GM21447 (cell line): ENCODE results near the gene MPRIP.

Source experiments
- ATAC-seq: cut with Tn5 transposase; IDR thresholded peaks from one replicate; pipeline ENCODE4 v1.9.1; 2021; ENCODE audit not compliant: unreplicated experiment

The MPRIP gene

DNA sequence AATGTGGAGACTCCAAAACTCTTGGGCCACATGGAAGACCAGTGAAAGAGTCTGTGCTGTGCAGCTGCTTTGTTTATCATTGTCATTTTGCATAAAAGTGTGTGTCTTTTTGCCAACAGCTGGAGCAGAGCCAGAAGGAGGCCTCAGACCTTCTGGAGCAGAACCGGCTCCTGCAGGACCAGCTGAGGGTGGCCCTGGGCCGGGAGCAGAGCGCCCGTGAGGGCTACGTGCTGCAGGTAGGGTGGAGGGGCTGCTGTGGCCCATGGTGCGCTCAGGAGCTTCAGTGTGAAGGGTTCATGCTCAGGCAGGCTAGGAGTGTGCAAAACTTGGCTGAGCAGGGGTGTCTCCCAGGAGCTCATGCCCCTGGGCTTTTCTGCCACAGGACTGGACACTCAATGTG lies 118.9 kb downstream of the MPRIP start:
- no peak for ATAC-seq

DNA sequence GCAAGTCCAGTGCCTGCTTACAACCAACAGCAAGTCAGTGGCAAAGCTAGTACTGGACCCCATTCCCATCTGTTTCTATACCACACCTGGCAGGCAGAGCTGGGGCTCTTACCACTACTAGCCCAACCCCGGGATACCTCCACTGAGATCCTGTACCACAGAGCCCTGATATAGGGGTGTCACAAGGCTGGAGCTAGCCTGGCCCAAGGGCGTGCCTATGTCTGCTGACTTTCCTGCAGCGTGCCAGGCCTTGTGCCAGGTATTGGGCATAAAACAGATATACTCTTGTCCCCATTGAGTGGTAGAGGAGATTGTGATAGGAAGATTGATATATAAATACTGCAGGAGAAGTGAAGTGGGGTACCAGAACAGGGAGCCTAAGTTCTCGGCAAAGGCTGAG lies 119.5 kb downstream of the MPRIP start:
- ATAC-seq: no peak

DNA sequence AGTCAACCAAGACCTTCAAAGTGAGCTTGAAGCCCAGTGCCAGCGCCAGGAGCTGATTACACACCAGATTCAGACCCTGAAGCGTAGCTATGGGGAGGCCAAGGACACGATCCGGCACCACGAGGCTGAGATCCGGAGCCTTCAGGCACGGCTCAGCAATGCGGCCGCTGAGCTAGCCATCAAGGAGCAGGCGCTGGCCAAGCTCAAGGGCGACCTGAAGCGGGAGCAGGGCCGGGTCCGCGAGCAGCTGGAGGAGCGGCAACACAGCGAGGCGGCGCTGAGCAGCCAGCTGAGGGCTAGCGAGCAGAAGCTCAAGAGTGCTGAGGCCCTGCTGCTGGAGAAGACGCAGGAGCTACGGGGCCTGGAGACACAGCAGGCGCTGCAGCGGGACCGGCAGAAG lies 121.9 kb downstream of the MPRIP start:
- ATAC-seq: no peak

DNA sequence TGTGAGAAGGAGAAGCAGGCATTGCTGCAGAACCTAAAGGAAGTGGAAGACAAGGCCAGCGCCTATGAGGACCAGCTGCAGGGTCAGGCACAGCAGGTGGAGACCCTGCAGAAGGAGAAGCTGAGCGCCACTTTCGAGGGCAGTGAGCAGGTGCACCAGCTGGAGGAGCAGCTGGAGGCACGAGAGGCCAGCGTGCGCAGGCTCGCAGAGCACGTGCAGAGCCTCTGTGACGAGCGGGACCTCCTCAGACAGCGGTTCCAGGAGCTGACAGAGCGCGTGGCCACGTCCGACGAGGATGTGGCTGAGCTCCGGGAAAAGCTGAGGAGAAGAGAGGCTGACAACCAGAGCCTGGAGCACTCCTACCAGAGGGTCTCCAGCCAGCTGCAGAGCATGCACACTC lies 122.4 kb downstream of the MPRIP start:
- no peak for ATAC-seq

DNA sequence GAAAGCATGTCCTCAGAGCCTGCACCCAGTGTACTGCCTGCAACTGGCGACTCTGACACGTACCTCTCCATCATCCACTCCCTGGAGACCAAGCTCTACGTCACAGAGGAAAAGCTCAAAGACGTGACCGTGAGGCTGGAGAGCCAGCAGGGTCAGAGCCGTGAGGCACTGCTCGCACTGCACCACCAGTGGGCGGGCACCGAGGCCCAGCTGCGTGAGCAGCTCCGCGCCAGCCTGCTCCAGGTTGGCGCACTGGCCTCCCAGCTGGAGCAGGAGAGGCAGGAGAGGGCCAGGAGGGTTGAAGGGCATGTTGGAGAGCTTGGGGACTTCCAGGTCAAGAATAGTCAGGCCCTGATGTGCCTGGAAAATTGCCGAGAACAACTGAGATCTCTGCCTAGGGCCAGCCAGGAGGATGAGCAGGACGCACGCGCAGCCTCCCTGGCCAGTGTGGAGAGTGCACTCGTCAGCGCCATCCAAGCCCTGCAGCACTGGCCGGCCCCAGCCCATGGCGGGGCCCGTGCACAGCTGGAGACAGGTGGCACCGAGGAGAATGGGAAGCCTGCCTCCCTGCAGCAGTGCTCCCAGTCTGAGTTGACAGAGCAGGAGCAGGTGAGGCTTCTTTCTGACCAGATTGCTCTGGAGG lies 123.5 kb downstream of the MPRIP start:
- no peak for ATAC-seq

DNA sequence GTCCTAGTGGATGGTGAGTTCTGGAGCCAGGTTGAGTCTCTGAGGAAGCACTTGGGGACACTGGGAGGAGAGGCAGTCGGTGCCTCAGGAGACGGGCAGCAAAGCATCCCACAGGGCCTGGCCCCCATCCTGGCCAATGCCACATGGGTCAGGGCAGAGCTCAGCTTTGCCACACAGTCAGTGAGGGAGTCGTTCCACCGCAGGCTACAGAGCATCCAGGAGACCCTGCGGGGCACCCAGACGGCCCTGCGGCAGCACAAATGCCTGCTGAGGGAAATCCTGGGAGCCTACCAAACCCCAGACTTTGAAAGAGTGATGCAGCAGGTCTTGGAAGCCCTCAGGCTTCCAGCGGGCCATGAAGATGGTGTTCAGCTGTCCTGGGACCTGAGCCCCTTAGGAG lies 124.2 kb downstream of the MPRIP start:
- no peak for ATAC-seq

DNA sequence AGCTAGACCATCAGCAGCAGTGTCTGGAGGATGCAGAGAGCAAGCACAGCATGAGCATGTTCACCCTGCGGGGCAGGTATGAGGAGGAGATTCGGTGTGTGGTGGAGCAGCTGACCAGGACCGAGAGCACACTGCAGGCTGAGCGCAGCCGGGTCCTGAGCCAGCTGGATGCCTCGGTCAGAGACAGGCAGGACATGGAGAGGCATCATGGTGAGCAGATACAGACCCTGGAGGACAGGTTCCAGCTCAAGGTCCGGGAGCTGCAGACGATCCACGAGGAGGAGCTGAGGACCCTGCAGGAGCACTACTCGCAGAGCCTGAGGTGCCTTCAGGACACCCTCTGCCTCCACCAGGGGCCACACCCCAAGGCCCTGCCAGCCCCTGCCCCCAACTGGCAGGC lies 125.1 kb downstream of the MPRIP start:
- ATAC-seq: no peak

DNA sequence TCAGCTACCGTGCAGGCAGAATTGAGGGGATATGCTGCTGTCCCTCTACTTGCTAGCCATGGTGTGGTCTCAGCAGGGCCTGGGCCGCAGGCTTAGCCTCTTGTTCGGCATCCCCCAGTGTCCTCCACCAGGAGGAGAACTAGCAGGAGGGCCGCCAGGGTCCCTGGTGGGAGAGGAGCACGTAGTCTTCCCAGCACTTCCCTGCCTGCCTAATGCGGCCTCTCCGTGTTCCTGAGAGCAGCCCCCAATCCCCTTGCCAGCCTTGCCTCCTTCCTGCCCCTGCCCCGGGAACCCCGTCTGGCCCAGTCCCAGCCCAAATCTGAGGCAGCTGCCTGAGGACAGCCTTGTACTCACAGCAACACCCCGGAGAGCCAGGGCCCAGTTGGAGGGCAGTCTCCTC lies 125.7 kb downstream of the MPRIP start:
- ATAC-seq: no peak

DNA sequence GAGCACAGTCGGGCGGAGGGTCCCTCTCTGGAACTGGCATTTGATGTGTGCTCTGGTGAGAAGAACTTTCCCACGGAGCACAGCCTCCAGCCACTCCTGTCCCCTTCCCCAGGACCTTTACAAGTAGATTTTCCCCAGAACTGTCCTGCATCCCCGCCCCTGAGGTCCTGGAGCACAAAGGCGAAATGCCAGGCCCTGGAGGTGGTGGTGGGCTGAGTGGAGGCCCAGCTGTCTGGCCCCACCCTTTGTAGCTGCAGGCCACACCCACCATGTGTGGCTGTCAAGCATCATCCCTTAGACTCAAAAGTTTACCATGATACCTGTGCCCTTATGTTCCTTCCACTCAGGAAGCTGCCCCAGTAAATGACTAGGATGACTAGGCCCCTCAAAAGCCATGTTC lies 126.1 kb downstream of the MPRIP start:
- ATAC-seq: no peak

DNA sequence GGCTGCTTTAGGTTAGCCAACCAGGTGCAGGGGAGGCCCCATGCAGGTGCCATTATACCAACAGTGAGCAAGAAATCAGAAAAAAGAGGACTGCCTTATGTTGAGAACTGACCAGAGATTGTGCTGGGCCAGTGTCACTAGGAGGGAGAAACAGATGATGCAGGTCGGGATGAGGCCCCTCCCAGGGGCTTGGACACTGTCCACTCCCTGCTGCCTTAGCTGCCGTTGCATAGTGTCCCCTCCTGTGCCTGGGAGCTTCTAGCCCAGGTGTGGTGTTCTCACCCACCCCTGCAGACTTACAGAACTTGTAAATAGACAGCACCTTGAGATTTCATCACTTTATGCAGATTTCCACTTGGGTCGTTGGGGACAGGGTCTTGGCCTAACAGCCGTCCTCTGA lies 127.1 kb downstream of the MPRIP start:
- ATAC-seq: no peak

DNA sequence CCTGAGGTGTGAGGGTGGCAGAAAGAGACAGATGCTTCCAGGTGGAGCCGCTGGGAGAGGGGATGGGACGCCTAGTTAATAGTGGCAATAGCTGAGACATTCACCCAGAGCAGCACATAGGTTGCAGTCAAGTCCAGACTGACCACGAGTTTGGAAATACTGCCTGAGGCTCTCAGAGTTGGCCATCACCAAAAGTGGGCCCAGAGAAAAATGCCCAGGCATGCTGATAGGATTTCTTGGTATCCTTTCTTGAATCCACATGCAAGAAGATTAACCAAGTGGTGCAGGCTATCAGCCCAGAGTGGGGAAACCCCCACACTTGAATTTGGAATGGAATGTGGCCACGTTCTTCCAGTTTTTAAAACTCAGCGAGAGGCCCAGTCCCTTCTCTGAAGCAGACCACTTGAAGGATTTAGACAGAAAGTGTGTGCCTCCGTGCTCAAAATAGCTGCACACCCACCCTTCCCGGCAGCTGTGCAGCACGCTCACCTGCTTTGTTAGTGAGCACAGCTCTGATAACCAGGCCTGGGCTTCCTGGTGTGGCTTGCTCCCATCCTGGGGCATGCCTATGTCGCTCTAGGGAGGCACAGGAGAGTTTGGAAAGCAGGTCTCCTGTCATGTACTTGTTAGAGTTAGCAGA lies 128.2 kb downstream of the MPRIP start:
- ATAC-seq: no peak

DNA sequence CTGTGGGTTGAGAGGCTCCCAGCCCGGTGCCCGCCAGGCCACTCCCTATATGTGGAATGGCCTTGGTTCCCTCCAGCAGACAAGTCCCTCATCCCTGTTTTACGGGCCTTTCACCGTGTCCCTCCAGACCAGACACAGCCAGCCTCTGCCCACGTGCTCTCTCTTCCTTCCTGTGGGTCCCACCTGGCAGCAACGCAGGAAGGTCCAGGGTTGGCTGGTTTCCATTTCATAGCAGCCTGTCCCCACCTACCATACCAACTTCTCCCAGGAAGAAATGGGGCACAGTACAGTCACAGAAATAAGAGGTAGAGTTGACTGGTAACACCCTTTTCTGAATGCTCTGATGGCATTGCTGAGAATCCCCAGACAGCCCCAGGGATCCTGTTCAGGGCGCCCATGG lies 128.9 kb downstream of the MPRIP start:
- ATAC-seq: no peak

DNA sequence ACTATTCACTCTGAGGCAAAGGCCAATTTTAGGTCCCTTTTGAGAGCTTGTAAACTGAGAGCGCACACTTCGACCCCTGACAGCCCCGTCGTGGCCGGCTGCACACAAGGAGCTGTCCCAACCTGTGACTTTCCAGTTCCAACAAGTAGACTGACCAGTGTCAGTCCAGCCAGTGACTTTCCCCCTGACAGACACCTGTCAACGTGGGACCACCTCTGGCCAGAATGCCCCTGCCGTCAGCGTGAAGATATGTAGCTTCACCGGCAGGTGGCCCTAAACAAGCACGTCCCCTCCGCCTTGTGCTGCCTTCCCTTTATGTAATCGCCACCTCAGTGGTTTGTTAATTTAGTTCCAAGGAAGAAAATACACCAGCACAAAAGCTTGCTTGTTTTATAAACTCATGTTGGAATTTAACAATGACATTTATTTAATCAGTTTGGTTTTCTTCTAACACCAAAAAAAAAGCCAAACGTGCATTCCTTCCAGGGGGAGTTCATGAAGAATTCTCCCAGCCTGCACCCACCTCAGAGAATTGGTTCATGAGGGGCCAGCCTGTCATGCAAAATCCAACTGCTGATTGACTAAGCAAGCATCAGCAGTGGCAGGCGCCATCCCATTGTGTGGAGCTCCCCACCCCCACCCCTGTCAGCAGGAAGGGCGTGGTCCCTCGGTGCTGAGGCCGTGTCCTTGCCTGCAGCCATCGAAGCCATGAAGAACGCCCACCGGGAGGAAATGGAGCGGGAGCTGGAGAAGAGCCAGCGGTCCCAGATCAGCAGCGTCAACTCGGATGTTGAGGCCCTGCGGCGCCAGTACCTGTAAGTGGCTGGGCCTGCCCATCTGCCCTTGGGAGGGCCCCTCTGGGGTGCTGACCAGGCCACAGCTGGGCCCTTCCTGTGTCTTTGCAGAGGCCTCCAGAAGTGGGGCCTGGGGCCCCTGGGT lies 130.0 kb downstream of the MPRIP start:
- no peak for ATAC-seq

DNA sequence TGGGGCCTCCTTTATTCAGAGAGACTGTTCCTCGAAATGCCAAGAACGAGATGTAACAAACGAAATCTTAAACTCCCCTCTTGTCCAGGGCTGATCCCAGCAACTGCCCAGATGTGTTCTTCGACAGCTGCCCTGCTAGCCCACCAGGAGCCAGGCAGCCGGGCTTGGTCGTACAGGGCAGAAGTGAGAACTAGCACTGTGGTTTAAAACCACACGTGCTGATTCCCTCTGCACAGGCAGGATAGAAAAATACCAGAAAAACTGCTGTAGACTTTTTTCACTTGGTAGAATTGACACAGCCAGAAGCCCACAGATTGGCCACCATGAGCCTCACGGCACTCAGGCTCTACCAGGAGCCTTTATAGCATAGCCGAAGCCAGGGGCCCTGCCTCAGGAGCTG lies 130.7 kb downstream of the MPRIP start:
- no peak for ATAC-seq

DNA sequence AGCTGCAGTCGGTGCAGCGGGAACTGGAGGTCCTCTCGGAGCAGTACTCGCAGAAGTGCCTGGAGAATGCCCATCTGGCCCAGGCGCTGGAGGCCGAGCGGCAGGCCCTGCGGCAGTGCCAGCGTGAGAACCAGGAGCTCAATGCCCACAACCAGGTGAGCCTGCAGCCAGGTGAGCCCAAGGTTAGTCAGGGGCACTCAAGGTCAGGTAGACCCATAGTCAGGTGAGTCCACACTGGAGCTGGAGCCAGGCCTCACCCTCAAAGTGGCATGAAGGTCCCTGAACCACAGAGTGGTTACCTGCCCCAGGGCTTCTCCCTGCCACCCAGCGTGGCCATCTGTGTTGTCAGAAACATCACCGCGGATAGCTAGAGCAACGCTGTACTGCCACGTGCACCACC lies 131.7 kb downstream of the MPRIP start:
- no peak for ATAC-seq

DNA sequence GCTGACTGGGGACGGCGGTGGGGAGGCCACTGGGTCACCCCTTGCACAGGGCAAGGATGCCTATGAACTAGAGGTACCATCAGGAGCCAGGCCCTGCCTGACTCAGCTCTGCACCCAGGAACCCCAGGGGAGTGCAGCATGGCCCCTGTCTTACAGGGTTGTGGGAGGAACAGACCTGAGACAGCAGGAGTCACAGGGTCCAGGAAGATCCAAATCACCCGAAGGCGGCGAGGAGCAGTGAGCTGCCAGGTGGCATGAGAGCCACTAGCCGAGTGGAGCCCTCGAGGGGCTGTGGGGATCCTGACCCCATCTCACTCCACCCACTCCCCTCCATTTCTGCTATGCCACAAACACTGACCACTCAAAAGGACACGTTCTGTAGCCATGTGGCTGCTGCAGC lies 133.1 kb downstream of the MPRIP start:
- no peak for ATAC-seq

DNA sequence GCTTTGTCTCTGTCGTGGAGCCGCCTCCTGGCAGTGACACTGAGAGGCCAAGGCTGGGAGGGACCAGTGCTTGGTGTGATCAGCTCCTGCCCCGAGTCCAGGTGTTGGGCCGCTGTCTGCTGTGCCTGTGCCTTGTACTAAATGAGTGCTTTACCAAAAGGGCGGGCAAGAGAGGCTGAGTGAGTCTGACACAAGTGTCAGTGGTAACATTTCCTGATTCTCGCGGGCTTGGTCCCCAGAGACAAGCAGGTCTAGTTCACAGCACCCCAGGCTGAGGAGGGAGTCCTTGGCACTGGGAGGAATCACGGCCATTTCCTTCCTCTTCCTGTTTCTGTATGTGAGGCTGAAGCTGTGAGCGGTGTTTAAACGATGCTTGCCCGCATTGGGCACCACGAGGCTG lies 133.7 kb downstream of the MPRIP start:
- ATAC-seq: peak; percentile 58

DNA sequence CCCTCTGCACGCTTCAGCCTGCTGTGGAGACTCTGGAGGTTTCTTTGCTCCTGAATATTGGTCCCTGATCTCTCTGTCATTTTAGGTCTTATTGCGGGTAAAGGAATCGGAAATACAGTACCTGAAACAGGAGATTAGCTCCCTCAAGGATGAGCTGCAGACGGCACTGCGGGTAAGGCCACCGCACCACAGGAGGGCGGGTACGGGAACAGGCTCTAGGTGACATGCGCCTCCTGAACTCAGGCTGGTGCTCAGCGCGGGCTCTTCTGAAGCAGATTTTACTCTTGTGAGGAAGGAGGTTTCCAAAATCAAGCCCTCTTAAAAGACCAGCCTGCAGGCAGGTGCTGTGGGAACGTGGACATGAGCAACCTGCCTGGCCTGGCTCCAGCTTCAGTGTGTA lies 134.1 kb downstream of the MPRIP start:
- no peak for ATAC-seq

DNA sequence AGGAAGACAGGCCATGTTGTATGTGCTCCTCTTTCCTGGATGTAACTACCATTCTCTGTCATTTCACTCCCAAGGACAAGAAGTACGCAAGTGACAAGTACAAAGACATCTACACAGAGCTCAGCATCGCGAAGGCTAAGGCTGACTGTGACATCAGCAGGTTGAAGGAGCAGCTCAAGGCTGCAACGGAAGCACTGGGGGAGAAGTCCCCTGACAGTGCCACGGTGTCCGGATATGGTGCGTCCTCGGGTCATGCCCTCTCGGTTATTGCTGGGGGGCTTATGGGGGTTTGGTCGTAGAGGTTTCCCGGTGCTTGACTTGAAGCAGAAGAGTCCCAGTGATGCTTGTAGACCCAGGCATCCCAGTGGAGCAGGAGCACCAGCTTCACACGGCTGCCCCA lies 134.9 kb downstream of the MPRIP start:
- no peak for ATAC-seq

DNA sequence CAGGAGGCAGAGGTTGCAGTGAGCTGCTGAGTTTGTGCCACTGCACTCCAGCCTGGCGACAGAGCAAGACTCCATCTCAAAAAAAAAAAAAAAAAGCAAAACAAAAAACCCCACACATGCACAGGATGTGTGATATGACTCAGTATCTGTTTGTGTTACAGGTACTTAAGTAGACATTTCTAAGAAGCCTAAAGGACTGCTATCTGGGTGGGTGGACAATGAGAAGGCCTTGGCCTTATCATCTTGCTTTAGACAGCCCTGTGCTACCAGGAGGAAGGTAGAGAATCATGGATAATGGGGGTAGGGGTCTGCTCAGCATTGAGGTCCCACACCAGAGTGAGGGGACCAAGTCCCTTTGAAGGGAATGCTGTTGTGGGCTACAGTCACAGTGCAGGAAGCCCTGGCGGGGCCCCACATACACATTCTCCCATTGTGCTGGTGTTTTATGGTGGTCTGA lies 137.1 kb downstream of the MPRIP start:
- ATAC-seq: peak; percentile 61

DNA sequence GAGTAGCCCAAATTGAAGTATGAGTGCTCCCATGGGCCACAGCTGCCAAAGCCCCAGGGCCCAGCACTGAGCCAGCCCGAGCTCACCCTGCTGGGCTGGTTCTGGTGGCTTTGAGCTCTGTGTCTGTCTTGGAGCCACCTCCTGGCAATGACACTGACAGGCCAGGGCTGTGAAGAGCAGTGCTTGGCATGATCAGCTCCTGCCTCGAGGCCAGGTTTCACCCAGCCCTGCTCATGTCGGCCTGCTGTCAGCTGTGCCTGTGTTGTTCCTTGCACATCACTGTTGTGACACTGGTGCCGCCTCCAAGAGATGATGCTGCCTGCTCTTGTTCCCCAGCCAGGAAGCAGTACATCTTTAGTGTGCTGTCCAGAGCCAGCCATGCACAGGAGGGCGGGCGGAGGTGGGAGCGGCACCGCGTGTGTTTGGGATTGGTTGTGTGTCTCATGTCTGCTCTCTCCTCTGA lies 137.9 kb downstream of the MPRIP start:
- no peak for ATAC-seq
